Stomach (tissue), 9 donors: ENCODE measurements around the gene CLN5. TPM values are rescaled to one million over a fixed set of nuclear protein-coding genes. Genes with fewer than 3 reads are reported as not detected.
A peak's percentile ranks its signal among the peaks of the same experiment; 100 is the strongest.
"Not testable (repeated sequence)": the region's sequence is repeated elsewhere in the genome, so short reads cannot be mapped to it uniquely, and the experiment has no call there.

ENCODE experiments used
- DNase-seq, 2 donors: peaks; one replicate each; pipeline versions ENCODE4 v3.0.0 to v3.0.0-alpha.2; 2013 to 2019
- H3K27ac ChIP-seq, 5 donors: fragments of 200-600 bp in 4 of 5; sonication (generic) in 4 of 5; one replicate each; pipeline ENCODE4 v1.5.1; 2013 to 2019; ENCODE audit warnings: mild to moderate bottlenecking in 1 of 5, moderate library complexity in 1 of 5
- H3K27me3 ChIP-seq, 3 donors: fragments of 200-600 bp; sonication (generic); one replicate each; pipeline ENCODE4 v1.5.1; 2017 to 2019; ENCODE audit warnings: mixed run types in 1 of 3
- H3K36me3 ChIP-seq, 4 donors: fragments of 200-600 bp; sonication (generic); 1 replicate in 3 of 4; 2 replicates in 1 of 4; pipeline ENCODE4 v1.5.1; 2016 to 2019
- H3K4me1 ChIP-seq, 4 donors: fragments of 200-600 bp; sonication (generic); one replicate each; pipeline ENCODE4 v1.5.1; 2016 to 2019
- H3K4me3 ChIP-seq, 4 donors: fragments of 200-600 bp; sonication (generic) in 3 of 4; one replicate each; pipeline ENCODE4 v1.5.1; 2016 to 2019; ENCODE audit warnings: mild to moderate bottlenecking in 1 of 4
- H3K9me3 ChIP-seq, 4 donors: fragments of 200-600 bp; sonication (generic); one replicate each; pipeline ENCODE4 v1.5.1; 2016 to 2019
- EP300 ChIP-seq: sonication (generic); formaldehyde crosslinking; IDR thresholded peaks from one replicate; pipeline ENCODE4 v1.6.1; 2017; ENCODE audit warnings: antibody characterized with exemption
- POLR2A ChIP-seq, 4 donors: fragments of 450-650 bp; IDR thresholded peaks; one replicate each; pipeline ENCODE4 v1.6.1; 2016; ENCODE audit warnings: antibody characterized with exemption in 4 of 4, control low read depth in 2 of 4, mild to moderate bottlenecking in 1 of 4, moderate library complexity in 1 of 4
- POLR2AphosphoS5 ChIP-seq, 3 donors: sonication (generic); formaldehyde crosslinking; IDR thresholded peaks; one replicate each; pipeline ENCODE4 v1.6.1; 2016; ENCODE audit warnings: antibody characterized with exemption in 3 of 3
- WGBS, 5 donors: extraction: QIAGEN DNeasy Blood & Tissue Kit in 3 of 5; methylation state at CpG; one replicate each; pipeline versions ENCODE4 v1.1.5 to v1.1.7; 2013 to 2018; 5-methylcytosine and 5-hydroxymethylcytosine counted together
- intact Hi-C: fragments of 100-400 bp; cut with DNase I; formaldehyde crosslinking; loops from one replicate; pipeline ENCODE4 v1.15.1; 2023; ENCODE audit warnings: low total_unique reads
- polyA plus RNA-seq, 3 donors: library from polyadenylated mRNA; stranded (reverse); fragments of 200-250 nt; gene quantifications; one replicate each; pipeline ENCODE4 v1.2.3, GENCODE V29; 2013
- total RNA-seq, 5 donors: library from RNA; depleted of rRNA; stranded (reverse); fragments of >200 nt; gene quantifications; one replicate each; pipeline versions ENCODE4 v1.1.0 to v1.2.3, GENCODE V29; 2014 to 2016
- TF ChIP-seq, protein P1 (sequence below), 7 experiments: fragments of 450-650 bp in 4 of 7; fragments of 200-600 bp in 3 of 7; sonication (generic) in 3 of 7; IDR thresholded peaks; one replicate each; pipeline ENCODE4 v1.5.1; 2016 to 2019; ENCODE audit warnings: antibody characterized with exemption in 7 of 7, control low read depth in 2 of 7, mild to moderate bottlenecking in 1 of 7
- donor health status: healthy with polysubstance abuse.
- donor health status: Bipolar disorder and iron deficiency.
- donor health status: healthy.

CLN5 gene
- total and polyA plus RNA-seq, 8 donors: under 0.01 to 84.3 (median 17.6) TPM

DNA sequence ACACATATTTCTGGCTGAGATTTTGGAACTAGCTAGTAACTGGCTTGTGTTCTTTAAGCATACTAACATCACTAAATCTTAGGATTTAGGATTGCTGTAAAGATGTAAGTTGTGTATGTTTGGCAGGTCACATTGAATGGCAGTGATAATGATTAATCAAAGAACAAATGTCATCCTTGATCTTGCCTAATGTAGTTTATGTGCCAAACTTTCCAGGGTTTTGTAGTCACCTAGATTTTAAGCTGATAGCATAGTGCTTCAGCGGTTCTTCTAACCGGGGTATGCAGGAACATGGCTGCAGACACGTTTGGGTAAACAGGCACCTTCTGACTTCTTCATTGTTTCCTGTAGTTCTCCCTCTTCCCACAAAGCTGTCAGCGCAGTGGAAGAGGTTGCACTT is 9.7 kb downstream of the CLN5 start:
- no peaks in the 10 kb centered on the region for H3K27me3 ChIP-seq
- peaks cover 0 to 60% (median 33%) of the 10 kb centered on the region in 4 donors for H3K4me1 ChIP-seq
- intact Hi-C loops: no loop called here
- peak overlapping the region in 2 of 5 donors; percentile 19 to 45 for H3K27ac ChIP-seq
- H3K9me3 ChIP-seq: no peaks in the 10 kb centered on the region
- DNase-seq: no peak
- TF ChIP-seq, protein P1, sequence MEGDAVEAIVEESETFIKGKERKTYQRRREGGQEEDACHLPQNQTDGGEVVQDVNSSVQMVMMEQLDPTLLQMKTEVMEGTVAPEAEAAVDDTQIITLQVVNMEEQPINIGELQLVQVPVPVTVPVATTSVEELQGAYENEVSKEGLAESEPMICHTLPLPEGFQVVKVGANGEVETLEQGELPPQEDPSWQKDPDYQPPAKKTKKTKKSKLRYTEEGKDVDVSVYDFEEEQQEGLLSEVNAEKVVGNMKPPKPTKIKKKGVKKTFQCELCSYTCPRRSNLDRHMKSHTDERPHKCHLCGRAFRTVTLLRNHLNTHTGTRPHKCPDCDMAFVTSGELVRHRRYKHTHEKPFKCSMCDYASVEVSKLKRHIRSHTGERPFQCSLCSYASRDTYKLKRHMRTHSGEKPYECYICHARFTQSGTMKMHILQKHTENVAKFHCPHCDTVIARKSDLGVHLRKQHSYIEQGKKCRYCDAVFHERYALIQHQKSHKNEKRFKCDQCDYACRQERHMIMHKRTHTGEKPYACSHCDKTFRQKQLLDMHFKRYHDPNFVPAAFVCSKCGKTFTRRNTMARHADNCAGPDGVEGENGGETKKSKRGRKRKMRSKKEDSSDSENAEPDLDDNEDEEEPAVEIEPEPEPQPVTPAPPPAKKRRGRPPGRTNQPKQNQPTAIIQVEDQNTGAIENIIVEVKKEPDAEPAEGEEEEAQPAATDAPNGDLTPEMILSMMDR (IDR thresholded peaks at IDR 0.05): no peak
- TF ChIP-seq POLR2A (IDR thresholded peaks at IDR 0.05) (no peak), POLR2AphosphoS5 (IDR thresholded peaks at IDR 0.05) (no peak), EP300 (no peak)
- peaks cover 5 to 61% (median 57%) of the 10 kb centered on the region in 4 donors for H3K36me3 ChIP-seq
- 32 to 53% (median 43%) methylated on average over 4 of the region's 4 CpGs for WGBS, 5 donors
- no peak overlapping the region for H3K4me3 ChIP-seq

DNA sequence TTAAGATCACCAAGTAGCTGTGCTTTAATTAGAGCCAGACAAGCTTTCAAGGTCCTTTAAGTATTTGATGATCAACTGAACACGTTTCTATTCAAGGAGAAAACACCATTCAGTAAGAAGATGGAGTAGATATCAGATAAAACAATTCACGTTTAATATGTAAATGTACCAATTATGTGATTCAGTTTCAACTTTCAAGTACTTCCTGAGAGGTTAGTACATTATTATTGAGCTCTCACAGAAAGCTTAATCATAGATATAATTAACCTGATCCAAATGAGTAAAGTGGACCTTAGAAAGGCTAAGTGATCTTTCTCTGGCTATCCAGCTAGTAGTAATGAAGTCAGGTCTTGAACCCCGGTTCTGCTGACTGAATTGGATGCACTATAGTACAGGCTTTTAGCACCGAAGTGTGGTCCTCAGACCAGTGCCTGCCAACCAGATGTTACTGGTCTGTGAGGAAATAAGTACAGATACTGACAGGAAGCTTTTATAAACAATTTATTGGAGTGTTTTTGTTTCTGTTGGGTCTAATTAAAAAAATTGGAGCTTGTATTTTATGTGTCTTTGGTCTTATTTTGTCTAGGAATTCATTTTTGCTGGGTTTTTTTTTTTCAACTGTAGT is 10.2 kb downstream of the CLN5 start:
- no peaks in the 10 kb centered on the region for H3K27me3 ChIP-seq
- peak overlapping the region in 3 of 5 donors; percentile 0 to 45 (median 19) for H3K27ac ChIP-seq
- intact Hi-C loops: no loop called here
- no peak overlapping the region for H3K4me3 ChIP-seq
- WGBS, 5 donors: 39 to 51% (median 42%) methylated on average over 4 of the region's 4 CpGs
- no peak for DNase-seq
- TF ChIP-seq, protein P1 (IDR thresholded peaks at IDR 0.05): no peak
- TF ChIP-seq POLR2AphosphoS5 (IDR thresholded peaks at IDR 0.05) (no peak), POLR2A (IDR thresholded peaks at IDR 0.05) (no peak), EP300 (no peak)
- no peaks in the 10 kb centered on the region for H3K9me3 ChIP-seq
- H3K36me3 ChIP-seq: peaks cover 0 to 61% (median 56%) of the 10 kb centered on the region in 4 donors
- peaks cover 0 to 65% (median 35%) of the 10 kb centered on the region in 4 donors for H3K4me1 ChIP-seq

DNA sequence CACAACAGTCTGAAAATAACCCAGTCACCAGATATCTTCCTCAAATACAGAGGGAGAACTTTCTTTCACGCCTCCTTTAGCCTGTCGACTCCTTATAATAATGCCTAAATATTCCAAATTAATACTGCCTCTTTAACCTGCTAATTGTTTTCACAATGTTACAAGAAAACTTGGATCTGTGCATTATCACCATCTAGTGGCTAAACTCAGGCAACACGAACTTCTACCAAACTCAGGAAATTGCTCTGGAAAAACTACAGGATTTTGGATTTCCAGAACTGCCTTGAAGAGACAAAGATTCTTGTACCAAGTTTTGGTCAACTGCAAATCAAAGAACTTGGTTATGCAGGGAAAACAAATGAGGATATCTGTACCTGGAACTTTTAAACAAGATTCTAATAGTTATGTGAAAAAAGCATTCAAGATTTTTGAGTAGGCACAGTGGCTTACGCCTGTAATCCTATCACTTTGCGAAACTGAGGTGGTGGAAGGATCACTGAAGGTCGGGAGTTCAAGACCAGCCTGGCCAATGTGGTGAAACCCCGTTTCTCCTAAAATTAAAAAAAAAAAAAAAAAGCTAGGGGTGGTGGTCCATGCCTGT is 10.8 kb downstream of the CLN5 start:
- DNase-seq: peak in 1 of 2 donors; percentile 51
- TF ChIP-seq POLR2AphosphoS5 (IDR thresholded peaks at IDR 0.05): no peak
- TF ChIP-seq, protein P1 (IDR thresholded peaks at IDR 0.05): peak in 4 of 7 experiments; percentile 40 to 52 (median 47)
- H3K27me3 ChIP-seq: no peaks in the 10 kb centered on the region
- 52 to 63% (median 57%) methylated on average over 7 of the region's 7 CpGs for WGBS, 5 donors
- peaks cover 0 to 71% (median 37%) of the 10 kb centered on the region in 4 donors for H3K4me1 ChIP-seq
- no peak overlapping the region for H3K4me3 ChIP-seq
- H3K27ac ChIP-seq: peak overlapping the region in 2 of 5 donors; percentile 0 to 45
- intact Hi-C loops: no loop called here
- no peaks in the 10 kb centered on the region for H3K9me3 ChIP-seq
- H3K36me3 ChIP-seq: peaks cover 0 to 62% (median 58%) of the 10 kb centered on the region in 4 donors

DNA sequence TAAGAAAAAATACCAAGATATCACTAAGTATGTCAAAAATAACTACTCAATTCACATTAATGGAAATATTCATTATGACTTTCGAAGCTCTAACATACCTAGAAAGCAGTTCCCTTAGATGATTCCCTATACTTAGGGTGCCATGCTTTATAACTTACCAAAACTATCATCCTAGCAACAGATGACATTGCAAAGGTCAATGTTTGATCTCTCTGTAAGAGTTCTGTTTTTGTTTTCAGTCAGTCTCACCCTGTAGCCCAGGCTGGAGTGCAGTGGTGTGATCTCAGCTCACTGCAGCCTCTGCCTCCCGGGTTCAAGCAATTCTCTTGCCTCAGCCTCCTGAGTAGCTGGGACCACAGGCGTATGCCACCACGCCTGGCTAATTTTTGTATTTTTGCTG is 16.5 kb downstream of the CLN5 start:
- H3K36me3 ChIP-seq: peaks cover 45 to 87% (median 80%) of the 10 kb centered on the region in 4 donors
- H3K27me3 ChIP-seq, H3K9me3 ChIP-seq, H3K4me3 ChIP-seq, DNase-seq, intact Hi-C loops, H3K27ac ChIP-seq: not testable (repeated sequence)
- 89 to 97% (median 93%) methylated on average over 4 of the region's 4 CpGs for WGBS, 5 donors
- peaks cover 0 to 65% (median 19%) of the 10 kb centered on the region in 4 donors for H3K4me1 ChIP-seq

DNA sequence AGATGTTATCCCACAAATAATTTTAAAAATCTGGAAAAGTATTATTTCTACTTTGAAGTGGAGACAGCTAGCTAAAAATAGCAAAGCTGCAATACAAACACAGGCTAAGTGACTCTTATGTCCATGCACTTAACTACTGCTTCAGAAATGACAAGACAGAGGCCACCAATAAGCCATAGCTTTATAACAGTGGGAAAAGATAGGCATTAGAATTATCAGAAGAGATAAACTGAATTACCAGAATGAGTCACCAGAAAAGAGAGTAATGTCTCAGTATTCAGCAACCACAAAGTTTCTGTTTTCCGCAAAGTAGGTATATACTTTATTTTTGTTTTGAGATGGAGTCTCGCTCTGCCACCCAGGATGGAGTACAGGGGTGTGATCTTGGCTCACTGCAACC is 17.1 kb downstream of the CLN5 start:
- DNase-seq: no peak
- H3K36me3 ChIP-seq: peaks cover 49 to 87% (median 81%) of the 10 kb centered on the region in 4 donors
- no peaks in the 10 kb centered on the region for H3K9me3 ChIP-seq
- intact Hi-C loops: no loop called here
- TF ChIP-seq, protein P1 (IDR thresholded peaks at IDR 0.05): no peak
- TF ChIP-seq POLR2AphosphoS5 (IDR thresholded peaks at IDR 0.05) (no peak), POLR2A (IDR thresholded peaks at IDR 0.05) (no peak), EP300 (no peak)
- H3K27ac ChIP-seq: no peak overlapping the region
- peaks cover 0 to 64% (median 22%) of the 10 kb centered on the region in 4 donors for H3K4me1 ChIP-seq
- H3K27me3 ChIP-seq: no peaks in the 10 kb centered on the region
- no peak overlapping the region for H3K4me3 ChIP-seq
- WGBS, 5 donors: 77 to 92% (median 87%) methylated on average over 2 of the region's 2 CpGs

DNA sequence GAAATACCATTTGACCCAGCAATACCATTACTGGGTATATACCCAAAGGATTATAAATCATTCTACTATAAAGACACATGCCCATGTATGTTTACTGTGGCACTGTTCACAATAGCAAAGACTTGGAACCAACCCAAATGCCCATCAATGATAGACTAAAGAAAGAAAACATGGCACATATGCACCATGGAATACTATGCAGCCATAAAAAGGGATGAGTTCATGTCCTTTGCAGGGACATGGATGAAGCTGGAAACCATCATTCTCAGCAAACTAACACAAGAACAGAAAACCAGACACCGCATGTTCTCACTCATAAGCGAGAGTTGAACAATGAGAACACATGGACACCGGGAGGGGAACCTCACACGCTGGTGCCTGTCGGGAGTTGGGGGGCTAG is 17.8 kb downstream of the CLN5 start:
- H3K27me3 ChIP-seq, H3K9me3 ChIP-seq, intact Hi-C loops, DNase-seq, H3K4me3 ChIP-seq, H3K27ac ChIP-seq: not testable (repeated sequence)
- WGBS, 5 donors: 88 to 99% (median 96%) methylated on average over 5 of the region's 5 CpGs
- peaks cover 0 to 64% (median 25%) of the 10 kb centered on the region in 4 donors for H3K4me1 ChIP-seq
- H3K36me3 ChIP-seq: peaks cover 49 to 87% (median 83%) of the 10 kb centered on the region in 4 donors
